ENCODE data around the gene CSTPP1.

CSTPP1 gene

DNA sequence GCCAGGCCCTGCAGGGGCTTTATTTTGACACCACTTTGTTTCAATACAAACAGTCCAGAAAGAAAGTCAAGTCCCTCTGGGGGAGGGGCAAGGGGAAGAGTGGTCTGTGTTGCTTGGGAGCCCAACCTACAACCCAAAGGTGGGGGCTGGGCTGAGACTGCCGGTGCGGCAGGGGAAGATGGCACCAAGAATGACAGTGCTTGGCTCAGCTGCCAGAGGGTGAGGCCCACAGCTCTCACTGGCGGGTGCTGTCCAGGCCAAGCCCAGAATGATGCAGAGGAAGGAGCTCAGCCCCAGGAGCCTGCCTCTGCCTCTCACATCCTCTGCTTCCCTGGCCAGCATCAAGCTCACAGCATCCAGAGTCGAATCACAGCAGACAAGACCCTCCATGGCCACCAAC is 227.8 kb downstream of the CSTPP1 start:
- DNase-seq, result no peak

DNA sequence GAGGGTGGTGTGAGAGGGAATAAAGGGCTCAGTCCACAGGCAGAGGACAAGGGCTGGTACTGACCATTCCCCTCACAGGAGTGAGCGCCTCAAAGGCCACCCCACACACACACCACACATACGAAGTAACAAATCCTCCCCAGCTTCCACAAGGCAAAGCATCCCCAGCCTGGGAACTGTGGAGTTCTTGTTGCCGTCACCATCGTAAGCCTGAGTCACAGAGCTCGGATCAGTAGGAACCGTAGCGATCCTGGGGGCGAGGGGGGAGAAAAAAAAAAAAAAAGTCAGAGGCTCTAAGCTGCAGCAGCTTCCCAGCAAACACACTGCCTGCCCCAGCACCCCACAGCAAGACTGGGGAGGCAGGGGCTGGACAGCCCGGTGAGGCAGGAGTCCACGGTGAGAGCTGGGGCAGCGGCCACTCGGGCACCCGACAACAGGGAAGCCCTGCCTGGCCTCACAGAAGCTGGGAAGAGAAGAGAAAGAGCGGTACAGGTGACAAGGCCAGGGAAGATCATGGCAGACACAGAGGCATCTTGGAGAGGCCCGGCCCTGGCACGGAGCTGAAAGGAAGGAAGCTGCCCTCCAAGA is 228.8 kb downstream of the CSTPP1 start:
- DNase-seq, result no peak

DNA sequence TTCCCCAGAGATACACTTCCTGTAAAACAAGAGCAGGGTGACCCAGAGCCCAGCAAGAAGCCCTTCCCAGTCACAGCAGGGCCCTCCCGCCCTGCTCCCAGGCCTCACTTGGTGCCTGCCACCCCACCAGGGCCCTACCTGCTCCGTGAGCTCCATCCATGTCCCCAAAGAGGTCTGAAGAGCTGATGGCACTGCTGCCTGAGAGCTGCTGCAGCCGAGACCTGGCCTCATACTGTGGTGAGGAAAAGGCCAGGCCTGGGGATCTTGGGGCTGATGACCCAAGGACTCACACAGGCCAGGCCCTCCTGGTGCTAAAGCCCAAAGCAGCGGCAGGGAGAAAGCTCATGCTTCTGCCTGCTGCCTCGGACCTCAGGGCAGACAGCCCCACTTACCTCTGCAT is 229.8 kb downstream of the CSTPP1 start:
- no peak for DNase-seq

DNA sequence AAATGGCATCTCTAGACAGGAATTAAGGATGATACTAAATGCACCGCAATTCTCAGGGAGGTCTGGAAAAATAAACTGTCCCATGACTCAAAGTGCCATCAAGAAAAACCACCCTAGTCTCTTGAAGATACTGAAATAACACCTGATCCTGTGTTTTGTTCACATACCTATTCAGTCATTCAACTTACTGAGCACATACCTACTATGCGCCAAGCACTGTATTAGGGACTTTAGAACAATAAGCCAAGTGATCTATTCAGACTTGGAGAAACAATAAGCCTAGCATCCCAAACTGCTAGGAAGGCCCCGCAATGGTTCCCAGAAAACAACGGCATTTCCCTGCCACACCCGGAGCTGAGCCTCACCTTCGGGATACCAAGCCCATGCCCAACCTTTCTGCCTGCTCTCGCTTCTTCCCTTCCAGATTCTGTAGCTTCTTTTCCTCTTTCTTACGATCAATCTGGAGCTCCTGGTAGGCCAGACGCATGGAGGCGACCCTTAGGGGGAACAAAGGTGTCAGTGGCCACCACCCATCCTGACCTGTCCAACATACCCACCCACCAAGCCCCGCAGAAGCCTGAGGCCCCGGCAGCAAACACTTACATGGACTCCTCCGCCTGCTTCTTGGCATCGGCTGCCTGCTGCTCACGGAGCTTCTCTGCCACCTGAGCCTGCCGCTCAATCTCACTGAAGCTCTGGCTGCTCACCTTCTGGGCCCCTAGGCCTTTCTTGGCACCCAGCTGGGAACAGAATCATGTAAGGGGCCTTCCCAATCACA is 234.7 kb downstream of the CSTPP1 start:
- no peak for DNase-seq

DNA sequence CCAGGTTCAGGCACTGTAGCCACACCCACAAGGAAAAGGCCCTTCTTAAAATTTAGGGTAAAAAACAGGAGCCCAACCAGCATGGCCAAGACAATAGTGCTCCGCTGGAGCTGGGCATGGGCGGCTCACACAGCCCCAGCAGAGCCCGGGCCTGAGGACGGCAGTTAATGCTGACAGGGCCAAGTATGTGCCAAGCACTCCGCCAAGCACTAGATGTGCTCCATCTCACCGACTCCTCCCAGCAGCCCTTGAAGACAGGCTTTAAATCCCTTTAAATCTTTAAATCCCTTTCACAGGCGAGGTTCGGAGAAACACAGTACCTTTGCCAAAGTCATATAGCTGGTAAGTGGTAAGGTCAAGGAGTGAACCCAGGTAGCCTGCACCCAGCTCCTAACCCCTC is 235.3 kb downstream of the CSTPP1 start:
- DNase-seq, result no peak

DNA sequence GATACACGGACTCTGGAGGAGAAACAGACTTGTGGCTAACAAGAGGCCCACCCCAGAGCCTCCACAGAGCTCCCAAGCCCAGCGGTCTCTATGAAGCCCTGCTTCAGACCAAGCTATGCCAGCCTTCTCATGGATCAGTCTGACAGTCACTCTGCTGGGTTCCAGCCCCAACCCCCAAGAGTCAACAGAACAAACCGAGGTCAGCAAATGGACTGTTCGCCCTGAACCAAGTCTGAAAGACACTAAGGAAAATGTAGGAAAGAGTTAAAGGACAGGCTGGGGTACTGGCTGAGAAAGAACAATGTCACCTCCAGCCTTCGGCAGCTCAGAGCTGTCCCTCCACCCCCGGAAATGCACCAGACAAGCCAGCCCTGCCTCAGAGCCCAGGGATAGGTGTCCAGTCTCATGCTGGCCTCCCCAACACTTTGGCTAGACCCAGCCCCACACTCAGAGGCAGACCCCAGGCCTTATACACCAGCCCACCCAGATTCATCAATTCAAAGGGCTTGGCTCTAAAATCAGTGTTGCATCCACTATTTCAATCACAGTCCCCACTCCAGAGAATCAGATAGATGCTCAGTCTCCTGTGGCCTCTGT is 236.3 kb downstream of the CSTPP1 start:
- DNase-seq, result no peak

DNA sequence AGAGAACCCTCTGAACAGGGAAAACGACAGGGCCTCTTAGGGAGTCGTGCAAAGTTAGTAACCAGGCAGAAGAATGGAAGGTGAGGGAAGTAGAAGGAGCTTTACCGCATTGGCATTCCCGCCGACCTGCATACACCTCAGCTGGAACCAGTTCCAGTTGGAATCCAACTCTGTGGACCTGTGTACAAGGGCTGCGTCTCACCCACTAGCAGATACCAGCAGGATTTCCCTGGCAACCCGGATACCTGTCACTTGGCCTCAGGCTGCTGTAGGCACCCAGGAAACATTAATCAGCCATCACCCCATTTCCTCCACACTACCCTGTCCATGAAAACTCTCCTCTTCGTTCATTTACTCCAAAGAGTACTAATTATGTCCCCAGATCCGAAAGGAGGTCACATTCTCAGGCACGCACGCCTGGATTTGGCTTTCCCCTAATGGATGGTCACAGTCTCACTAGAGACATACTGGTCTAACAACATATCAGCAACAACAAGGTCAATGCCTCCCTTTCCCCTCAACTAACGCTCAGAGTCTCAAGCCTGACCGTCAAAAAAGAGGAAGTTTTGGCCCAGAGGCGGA is 239.3 kb downstream of the CSTPP1 start:
- DNase-seq, result no peak

DNA sequence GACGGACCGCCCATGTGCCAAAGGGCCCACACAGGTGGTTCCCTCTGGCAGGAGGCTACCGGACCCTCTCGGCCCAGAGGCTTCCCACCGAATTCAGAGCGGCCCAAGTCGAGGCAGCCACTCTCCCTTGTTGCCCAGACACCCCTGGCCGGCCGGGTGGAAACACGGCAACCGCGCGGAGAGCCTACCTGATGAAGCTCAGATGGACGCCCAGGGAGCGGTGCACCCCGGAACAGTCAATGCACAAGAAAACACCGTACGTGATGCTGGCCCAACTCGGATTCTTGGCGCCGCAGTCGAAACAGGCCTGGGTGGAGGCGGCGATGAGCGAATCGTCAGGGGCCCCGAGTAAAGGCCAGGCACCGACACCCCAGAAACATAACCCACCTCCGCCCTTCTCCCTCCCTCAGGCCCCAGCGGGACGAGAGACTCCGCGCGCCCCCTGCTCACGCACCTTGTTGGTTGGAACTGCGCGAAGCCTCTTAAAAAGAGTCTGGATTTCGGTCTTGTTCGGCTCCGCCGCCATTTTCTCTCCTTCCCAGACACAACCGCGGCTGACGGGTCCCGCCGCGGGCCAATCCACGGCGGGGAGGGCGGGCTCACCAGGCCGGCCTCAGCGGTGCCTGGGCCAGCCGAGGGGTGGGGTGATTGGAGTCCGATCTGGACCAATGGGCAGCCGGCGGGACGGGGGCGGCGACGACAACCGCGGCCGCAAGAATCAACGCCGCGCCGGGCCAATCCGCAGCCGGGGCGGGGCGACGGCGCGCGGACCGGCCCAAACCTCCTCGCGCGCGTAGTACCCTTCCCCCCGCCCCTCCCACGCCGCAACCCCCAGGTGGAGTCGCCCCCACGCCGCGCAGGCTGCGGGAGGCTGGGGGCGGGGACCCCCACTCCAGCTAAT is 240.0 kb downstream of the CSTPP1 start, which contains the start of gene ARFGAP2:
Gene ARFGAP2, minus strand, starts transcription at position 552 of the 901 bp plus-strand sequence. Its CDS starts 26 bp downstream, at position 526.
- peak; percentile 97 for DNase-seq

DNA sequence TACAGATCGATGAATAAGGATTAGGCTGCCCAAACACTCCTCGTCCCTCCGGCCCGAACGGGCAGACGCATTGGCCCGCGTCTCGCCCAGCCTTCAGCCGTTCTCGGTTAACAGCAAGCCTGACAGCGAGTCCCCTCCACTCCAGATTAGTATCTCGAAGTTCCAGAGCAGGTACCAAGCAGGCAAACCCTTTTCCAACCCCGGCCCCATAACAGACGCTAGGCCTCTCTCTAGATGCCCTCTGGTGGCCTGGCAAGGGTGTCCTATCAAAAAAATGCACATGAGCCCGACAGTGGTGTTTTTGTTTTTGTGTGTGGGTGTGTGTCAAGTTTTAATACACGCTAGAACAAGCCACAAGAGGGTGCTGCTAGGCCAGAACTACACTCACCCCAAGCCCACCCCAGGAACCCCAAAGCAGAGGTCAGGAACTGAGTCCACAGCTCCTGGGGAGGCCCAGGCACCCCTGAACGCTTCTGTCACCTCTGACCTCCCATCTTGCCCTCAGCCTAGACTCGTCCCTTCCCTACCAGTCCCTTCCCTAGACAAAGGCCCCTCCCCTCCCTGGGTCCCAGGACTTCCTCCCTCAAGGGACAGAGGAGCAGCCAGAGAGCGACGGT is 240.8 kb downstream of the CSTPP1 start:
- DNase-seq, result peak; percentile 64 to 76

DNA sequence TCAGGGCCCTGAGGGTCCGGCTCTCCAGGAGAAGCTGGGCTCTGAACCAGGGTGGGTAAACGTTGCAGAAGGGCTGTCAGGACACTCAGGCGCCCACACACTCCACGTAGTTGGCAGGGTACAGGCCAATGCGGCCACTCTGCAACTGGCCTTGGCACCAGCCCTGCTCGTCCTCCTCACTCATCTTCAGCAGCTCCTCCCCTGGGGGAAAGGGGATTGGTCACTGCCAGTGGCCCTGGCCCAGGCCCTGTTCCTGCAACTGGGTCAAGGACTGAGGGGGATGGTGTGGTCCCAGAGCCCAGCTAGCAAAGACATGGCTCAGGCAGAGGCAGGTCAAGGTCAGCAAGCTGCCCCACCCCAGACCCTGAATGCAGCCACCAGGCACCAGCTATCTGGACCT is 241.3 kb downstream of the CSTPP1 start:
- no peak for DNase-seq

DNA sequence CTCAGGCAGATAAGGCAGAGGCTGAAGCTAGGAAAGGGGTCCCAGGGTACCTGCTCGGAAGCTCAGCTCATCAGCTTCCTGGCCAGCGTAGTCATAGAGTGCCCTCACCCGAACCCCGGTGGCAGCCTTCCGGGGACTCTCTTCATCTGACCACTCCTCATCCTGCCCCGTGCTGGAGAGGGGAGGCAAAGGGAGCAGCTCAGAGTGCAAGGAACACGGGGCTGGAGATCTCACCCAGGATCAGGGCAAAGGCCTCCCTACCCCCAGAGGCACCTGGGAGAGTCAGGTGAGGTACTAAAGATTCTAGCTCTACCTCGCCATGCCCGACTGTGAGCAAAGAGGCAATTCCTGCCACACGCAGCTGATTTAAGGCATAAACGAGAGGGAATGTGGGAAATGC is 241.8 kb downstream of the CSTPP1 start:
- DNase-seq, result no peak

DNA sequence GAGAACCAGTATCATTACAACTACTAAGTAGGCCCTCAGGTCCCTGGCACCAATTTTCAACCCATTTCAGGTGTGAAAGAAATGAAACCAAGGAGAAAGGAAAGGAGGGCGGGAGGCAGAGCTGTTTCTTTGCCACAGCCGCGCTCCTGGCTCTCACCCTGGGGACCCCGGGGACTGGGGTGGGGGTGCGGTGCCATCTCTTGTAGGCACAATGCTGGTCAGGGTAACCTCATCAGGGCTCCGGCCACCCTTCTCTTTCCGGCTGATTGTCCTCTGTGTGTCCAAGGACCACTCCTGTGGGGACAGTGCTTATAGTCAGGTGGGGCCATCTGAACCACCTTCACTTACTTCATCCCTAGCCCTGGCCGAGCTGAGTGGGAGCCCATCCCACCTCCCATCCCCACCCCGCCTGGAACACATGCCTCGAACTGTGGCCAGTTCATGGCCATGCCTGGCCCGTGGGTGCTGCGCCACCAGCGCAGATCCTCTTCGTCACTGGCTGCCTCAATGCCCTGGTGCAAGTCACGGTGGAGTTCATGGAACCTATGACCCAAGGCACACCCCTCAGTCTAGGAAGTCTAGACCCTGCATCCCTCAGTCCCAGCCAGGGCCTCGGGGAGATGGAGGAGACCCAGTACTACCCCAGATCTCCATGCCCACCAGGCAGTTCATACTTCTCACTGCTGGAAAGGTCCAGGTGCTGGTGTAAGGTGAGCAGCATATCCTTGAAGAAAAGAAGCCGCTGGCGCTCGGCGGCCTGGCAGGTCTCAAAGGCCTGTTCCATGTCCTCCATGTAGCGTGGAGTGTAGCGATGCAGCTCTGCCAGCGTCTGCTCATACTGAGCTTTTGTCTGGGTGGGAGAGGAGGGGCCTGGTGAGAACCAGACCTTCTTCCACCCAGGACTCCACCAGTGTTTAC is 242.4 kb downstream of the CSTPP1 start:
- DNase-seq, result no peak

DNA sequence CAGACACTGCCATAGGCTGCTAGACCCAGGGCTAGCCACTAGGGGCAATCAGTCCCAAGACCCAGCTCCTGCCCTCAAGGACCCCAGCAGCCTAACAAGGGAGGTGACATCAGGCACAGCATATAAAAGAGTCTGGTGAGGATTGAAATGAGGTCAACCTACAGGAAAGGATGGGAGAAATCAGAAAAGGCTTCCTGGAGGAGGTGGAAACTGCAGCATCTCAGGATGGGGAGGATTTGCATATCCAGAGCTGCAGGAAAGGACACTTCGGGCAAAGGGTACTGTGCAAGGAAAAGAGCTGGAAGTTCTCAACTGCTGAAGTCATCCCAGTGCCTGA is 243.1 kb downstream of the CSTPP1 start:
- DNase-seq, result peak in 1 of 2 donors; percentile 51

DNA sequence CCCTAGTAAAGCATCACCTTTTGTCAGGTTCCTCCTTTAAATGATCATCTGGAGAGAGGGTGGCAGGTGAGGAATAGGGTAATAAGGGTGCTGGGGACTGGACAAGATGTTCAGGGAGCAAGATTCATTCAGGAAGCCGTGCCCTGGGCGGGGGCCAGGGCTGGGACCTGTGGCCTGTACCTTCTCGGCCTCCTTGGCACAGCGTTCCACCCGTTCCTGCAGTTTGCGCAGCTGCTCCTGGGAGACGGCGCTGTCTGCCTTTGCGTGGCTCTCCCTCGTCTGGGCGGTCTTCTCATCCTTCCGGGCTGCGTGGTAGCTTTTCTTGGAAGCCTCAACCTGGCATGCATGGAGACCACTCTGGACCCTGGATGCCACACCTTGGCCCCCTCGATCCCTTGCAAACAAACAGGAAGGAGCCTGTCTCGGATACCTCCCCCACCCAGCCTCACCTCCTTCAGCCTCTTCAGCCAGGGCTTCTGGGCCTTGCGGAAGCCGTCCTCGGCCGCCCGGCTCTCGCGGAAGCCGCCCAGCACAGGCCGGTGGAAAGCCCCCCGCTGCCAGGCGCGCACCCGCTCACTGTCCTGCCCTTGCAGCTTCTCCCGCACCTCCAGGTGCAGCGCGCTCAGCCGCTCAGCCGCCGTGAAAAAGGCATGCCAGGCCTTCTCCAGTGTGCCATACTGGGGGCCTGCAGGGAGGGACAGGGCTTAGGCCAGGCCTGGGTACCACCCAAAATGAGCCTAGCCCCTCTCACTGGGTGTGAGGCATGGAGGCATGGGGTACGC is 243.6 kb downstream of the CSTPP1 start:
- no peak for DNase-seq

DNA sequence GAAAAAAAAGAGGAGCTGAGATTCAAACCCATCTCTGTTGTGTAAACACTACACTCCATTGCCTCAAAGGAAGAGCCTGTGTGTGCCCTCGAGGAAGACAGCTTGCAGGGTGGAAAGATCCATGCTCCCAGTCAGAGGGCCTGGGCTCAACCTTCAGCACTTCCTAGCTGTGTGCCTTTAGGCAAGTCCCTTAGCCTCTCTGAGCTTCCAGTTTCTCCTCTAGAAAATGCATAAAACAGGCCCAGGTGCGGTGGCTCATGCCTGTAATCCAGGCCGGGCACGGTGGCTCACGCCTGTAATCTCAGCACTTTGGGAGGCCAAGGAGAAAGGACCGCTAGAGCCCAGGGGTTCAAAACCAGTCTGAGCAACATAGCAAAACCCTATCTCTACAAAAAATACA is 244.7 kb downstream of the CSTPP1 start:
- DNase-seq, result no peak

DNA sequence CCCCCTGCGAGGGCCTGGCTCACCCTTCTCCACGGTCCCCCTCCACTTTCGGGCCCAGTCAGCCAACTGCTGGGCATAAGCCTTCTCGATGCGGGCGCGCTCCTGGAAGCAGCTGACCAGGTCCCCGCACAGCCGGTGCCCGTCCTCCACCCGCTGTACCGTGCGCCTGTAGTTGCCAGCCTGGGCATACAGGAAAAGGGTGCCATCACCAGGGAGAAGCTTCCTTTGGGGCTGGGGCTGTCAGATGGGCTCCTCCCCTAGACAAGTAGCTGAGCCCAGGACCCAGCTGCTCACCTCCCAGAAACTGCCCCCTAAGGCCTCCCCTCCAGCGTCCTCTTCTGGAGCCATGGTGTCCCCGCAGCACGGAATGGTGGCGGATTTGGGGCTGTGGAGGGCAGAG is 245.8 kb downstream of the CSTPP1 start:
- DNase-seq, result no peak

DNA sequence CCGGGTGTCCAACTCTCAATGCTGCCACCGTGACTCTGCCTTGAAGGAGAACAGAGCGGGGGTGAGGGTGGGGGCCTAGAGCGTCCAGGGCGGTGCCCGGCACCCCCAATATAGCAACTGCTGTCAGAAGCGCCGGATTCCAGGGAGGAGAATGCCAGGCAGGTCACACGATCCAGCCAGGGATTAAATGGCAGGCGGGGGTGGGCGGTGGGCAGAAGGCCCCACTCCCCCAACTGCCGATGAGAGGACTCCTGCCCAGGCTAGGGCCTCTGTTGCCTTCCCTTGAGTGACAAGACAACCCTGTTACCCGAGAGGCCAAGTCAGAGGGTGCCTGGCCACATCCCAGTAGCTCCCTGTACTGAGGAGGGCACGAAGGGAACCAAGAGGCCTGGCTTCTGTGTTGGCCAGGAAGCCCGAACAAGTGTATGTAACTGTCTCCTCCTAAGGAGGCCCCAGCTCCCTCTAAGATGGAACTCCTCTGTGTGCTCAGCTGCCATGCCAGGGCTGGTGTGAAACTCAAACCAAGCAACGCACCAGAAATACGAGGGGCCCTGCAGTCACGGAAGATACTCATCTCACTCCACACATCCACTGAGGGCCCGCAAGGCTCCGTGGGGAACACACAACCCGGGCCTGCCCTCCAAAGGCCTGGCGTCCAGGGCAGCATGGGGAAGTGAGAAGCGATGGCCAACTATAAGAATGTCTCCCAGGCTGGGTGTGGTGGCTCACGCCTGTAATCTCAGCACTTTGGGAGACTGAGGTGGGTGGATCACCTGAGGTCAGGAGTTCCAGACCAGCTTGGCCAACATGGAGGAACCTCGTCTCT is 246.7 kb downstream of the CSTPP1 start:
- no peak for DNase-seq

DNA sequence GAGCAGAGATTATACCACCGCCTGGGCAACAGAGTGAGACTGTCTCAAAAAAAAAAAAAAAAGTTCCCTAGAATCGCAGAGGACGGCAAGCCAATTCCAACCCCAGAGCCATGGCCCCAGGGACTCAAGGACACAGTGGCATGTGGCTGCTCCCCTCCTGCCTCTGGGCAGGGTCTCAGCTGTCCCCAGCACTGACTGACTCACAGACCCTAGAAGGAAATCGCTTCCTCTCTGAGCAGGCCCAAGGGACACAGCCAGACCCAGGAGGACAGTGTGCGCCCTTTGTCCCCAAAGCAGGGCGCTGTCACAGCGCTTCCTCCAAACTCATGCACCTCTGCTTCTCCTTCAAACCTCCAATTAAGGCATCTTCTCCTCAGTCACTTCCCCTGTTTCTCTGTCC is 247.4 kb downstream of the CSTPP1 start:
- no peak for DNase-seq

DNA sequence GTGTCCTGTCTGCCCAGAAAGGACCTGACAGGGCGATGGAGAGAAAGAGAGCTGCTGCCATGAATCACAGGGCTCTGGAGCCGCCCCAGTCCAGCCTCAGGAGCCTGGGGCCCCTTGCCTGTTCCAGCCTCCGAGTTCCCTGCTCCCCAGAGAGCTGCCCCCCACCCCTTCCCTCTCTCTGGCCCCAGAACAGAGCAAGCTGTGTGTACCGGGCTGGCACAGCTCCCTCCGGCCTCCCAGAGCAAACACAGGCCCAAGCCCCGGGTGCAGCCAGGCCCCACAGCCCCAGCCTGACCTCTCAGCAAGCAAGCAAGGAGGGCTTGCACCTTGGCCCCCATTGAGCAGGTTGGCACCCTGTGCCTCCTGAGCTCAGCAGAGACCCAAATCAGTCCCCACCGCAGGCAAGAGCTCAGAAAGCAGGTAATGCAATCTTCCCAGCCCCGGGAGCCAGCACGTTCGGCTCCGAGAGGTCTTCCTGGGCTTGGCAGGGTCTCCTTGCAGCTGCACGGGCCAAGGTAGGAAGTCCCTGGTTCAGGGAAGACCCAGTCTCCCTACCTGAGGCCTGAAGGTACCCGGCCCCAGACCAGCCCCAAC is 248.2 kb downstream of the CSTPP1 start:
- DNase-seq, result no peak
